ENCODE data around the gene INPP5A.
A peak's percentile ranks its signal among the peaks of the same experiment; 100 is the strongest.

INPP5A gene

GRCh38 chr10:132536877-132537683 is 507 bp upstream of the INPP5A start:
- DNase-seq, result peak; percentile 95

- no peak for DNase-seq
Observed at GRCh38 chr10:132538031-132538789, 623 bp downstream of the INPP5A start.

GRCh38 chr10:132538790-132539421 is 1.3 kb downstream of the INPP5A start:
- no peak for DNase-seq

GRCh38 chr10:132539431-132539839 is 1.8 kb downstream of the INPP5A start:
- DNase-seq, result no peak

GRCh38 chr10:132539894-132540293 is 2.3 kb downstream of the INPP5A start:
- DNase-seq, result no peak

- DNase-seq, result no peak
Observed at GRCh38 chr10:132540456-132540855, 2.9 kb downstream of the INPP5A start.

GRCh38 chr10:132541129-132541528 is 3.5 kb downstream of the INPP5A start:
- no peak for DNase-seq

GRCh38 chr10:132541601-132542011 is 4.0 kb downstream of the INPP5A start:
- DNase-seq, result no peak

GRCh38 chr10:132542086-132542775 is 4.6 kb downstream of the INPP5A start:
- DNase-seq, result no peak

- DNase-seq, result no peak
Observed at GRCh38 chr10:132542819-132543218, 5.2 kb downstream of the INPP5A start.

- no peak for DNase-seq
Observed at GRCh38 chr10:132543916-132544743, 6.5 kb downstream of the INPP5A start.

GRCh38 chr10:132544744-132545658 is 7.4 kb downstream of the INPP5A start:
- DNase-seq, result no peak

GRCh38 chr10:132545659-132546367 is 8.2 kb downstream of the INPP5A start:
- DNase-seq, result no peak

- no peak for DNase-seq
Observed at GRCh38 chr10:132546567-132547420, 9.2 kb downstream of the INPP5A start.

- no peak for DNase-seq
Observed at GRCh38 chr10:132547421-132547861, 9.9 kb downstream of the INPP5A start.

GRCh38 chr10:132548106-132548823 is 10.7 kb downstream of the INPP5A start:
- no peak for DNase-seq

- no peak for DNase-seq
Observed at GRCh38 chr10:132548869-132549268, 11.3 kb downstream of the INPP5A start.

- DNase-seq, result no peak
Observed at GRCh38 chr10:132549371-132549770, 11.8 kb downstream of the INPP5A start.
